Panc1 (cell line): ENCODE measurements around the gene NLRC5.

Experiments used
- SIN3A ChIP-seq: IDR thresholded peaks from 2 replicates; pipeline ENCODE4 v1.6.1; 2012; ENCODE audit warnings: low read depth, mild to moderate bottlenecking, low read length, moderate library complexity, borderline replicate concordance; ENCODE audit not compliant: insufficient read depth
- TCF7L2 ChIP-seq: IDR thresholded peaks from 2 replicates; pipeline ENCODE4 v1.6.1; 2011; ENCODE audit warnings: mild to moderate bottlenecking, low read depth, low read length, inconsistent platforms
- TF ChIP-seq, protein P1 (sequence below): fragments of 450-650 bp; IDR thresholded peaks from 2 replicates; pipeline ENCODE4 v1.5.1; 2017; ENCODE audit warnings: mild to moderate bottlenecking
- TF ChIP-seq, protein P2 (sequence below), 2 experiments: IDR thresholded peaks; 2 replicates each; pipeline ENCODE4 v1.6.1; 2011 to 2012; ENCODE audit warnings: low read depth in 2 of 2, control low read depth in 1 of 2, low read length in 1 of 2, mild to moderate bottlenecking in 1 of 2, moderate library complexity in 1 of 2; ENCODE audit not compliant: insufficient read depth in 1 of 2

DNA sequence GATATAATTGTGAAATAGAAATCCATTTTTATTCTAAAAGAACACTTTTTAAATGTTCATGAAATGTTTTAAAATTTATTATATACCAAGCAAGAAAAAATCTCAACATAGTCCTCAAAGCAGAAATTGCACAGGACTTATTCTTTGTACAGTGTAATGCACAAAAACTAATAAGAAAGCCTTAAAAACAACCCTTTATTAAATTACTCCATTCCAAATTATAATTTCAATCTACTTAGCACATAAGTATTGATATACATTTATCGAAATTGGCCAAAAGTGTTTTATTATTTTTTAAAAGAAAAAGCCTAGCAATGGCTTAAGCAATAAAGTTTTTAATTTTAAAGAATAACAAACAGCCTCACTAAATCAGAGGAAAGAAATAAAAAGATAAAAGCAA, 19.1 kb downstream of the NLRC5 start:
- TF ChIP-seq, protein P1, sequence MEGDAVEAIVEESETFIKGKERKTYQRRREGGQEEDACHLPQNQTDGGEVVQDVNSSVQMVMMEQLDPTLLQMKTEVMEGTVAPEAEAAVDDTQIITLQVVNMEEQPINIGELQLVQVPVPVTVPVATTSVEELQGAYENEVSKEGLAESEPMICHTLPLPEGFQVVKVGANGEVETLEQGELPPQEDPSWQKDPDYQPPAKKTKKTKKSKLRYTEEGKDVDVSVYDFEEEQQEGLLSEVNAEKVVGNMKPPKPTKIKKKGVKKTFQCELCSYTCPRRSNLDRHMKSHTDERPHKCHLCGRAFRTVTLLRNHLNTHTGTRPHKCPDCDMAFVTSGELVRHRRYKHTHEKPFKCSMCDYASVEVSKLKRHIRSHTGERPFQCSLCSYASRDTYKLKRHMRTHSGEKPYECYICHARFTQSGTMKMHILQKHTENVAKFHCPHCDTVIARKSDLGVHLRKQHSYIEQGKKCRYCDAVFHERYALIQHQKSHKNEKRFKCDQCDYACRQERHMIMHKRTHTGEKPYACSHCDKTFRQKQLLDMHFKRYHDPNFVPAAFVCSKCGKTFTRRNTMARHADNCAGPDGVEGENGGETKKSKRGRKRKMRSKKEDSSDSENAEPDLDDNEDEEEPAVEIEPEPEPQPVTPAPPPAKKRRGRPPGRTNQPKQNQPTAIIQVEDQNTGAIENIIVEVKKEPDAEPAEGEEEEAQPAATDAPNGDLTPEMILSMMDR = no peak
- TF ChIP-seq SIN3A = no peak
- TF ChIP-seq TCF7L2 = no peak
- TF ChIP-seq, protein P2, sequence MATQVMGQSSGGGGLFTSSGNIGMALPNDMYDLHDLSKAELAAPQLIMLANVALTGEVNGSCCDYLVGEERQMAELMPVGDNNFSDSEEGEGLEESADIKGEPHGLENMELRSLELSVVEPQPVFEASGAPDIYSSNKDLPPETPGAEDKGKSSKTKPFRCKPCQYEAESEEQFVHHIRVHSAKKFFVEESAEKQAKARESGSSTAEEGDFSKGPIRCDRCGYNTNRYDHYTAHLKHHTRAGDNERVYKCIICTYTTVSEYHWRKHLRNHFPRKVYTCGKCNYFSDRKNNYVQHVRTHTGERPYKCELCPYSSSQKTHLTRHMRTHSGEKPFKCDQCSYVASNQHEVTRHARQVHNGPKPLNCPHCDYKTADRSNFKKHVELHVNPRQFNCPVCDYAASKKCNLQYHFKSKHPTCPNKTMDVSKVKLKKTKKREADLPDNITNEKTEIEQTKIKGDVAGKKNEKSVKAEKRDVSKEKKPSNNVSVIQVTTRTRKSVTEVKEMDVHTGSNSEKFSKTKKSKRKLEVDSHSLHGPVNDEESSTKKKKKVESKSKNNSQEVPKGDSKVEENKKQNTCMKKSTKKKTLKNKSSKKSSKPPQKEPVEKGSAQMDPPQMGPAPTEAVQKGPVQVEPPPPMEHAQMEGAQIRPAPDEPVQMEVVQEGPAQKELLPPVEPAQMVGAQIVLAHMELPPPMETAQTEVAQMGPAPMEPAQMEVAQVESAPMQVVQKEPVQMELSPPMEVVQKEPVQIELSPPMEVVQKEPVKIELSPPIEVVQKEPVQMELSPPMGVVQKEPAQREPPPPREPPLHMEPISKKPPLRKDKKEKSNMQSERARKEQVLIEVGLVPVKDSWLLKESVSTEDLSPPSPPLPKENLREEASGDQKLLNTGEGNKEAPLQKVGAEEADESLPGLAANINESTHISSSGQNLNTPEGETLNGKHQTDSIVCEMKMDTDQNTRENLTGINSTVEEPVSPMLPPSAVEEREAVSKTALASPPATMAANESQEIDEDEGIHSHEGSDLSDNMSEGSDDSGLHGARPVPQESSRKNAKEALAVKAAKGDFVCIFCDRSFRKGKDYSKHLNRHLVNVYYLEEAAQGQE (IDR thresholded peaks at IDR 0.05; ENCODE audit: insufficient read depth in 1 of 2, low read depth in 2 of 2, low read length in 1 of 2) = no peak
